DMS 273 (cell line): Measurements from ENCODE around the gene KRTAP4-9.
"Not testable (repeated sequence)": the region's sequence is repeated elsewhere in the genome, so short reads cannot be mapped to it uniquely, and the experiment has no call there.

ENCODE experiments used
- DNase-seq: peaks from one replicate; lab custom pipeline; 2025; ENCODE audit not compliant: unreplicated experiment; lab: John Stamatoyannopoulos, UW

KRTAP4-9 gene

DNA sequence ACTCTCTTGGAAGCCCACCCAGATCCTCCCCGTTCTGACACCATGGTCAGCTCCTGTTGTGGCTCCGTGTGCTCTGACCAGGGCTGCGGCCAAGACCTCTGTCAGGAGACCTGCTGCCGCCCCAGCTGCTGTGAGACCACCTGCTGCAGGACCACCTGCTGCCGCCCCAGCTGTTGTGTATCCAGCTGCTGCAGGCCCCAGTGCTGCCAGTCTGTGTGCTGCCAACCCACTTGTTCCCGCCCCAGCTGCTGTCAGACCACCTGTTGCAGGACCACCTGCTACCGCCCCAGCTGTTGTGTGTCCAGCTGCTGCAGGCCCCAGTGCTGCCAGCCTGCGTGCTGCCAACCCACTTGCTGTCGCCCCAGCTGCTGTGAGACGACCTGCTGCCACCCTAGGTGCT, at the start of gene KRTAP4-9:
Gene KRTAP4-9, plus strand, starts transcription at position 43 of the 400 bp plus-strand sequence. Its CDS starts 0 bp downstream, at position 43.
- DNase-seq, result not testable (repeated sequence)

GRCh38 chr17:41057547-41057946, 47.6 kb upstream of the KRTAP4-9 start:
- DNase-seq, result no peak

- no peak for DNase-seq
These were observed 46.4 kb upstream of the KRTAP4-9 start for GRCh38 chr17:41058741-41059140.

DNA sequence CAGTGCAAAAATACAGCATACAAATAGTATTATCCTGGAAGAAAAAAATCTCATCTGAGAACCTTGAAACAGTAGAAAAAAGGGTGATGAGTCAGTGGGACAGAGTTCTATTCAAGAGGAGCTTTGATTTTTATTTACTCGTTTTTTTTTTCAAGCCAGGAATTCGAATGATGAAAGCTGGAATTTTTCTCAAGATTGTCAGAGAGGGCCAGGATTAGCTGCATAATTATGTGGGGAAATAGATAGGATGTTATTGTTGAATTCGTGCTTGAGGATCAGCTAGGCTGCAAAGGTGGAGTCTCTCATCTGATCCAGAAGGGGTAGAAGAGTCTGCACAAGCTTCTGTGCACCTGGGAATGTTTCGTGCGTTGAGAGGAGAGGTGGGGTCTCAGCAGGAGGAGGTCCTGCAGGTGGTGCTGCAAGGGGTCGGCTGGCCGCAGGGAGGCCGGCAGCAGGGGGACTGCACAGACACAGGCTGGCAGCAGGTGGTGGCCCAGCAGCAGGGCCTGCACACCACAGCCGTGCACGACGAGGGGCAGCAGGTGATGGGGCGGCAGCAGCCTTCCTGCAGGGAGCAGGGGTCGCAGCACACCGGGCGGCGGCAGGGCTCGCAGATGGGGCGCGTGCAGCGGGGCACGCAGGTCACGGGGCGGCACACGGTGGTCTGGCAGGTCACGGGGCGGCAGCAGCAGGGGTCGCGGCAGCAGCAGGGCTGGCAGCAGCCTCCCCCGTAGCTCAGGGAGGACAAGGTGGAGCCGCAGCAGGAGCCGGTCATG, 45.7 kb upstream of the KRTAP4-9 start:
- DNase-seq, result not testable (repeated sequence)

- no peak for DNase-seq
These were observed 45.1 kb upstream of the KRTAP4-9 start, which contains the start of gene KRTAP2-3 for GRCh38 chr17:41060052-41060604. Gene KRTAP2-3, minus strand, starts transcription at chr17:41060114. Its CDS starts 64 bp downstream, at chr17:41060050.

DNA sequence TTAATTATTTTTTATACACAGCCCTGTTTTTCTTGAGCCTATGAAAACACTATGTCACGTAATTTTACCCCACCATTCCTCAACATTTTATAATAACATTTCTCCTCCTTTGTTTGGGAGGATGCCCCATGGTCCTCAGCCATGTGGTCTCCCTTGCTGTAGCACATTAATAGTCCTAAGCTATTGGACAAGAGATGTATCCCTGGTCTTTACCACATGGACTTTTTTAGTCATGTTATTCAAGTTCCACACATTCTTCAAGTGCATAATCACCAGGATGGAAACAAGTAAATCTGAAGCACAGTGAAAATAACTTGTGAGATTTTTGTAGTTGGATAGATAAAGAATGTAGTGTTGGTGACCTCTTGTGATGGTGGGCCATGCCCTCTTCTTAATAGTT, 43.2 kb upstream of the KRTAP4-9 start:
- no peak for DNase-seq

- DNase-seq, result no peak
These were observed 41.7 kb upstream of the KRTAP4-9 start for GRCh38 chr17:41063449-41063848.

- DNase-seq, result no peak
These were observed 40.9 kb upstream of the KRTAP4-9 start for GRCh38 chr17:41064301-41064700.

GRCh38 chr17:41065016-41065689, 40.0 kb upstream of the KRTAP4-9 start:
- not testable (repeated sequence) for DNase-seq

GRCh38 chr17:41065829-41066624, 39.2 kb upstream of the KRTAP4-9 start, which contains the start of gene KRTAP2-4:
Gene KRTAP2-4, minus strand, starts transcription at chr17:41065879. Its CDS starts 34 bp downstream, at chr17:41065845.
- DNase-seq, result no peak

GRCh38 chr17:41067281-41067680, 37.9 kb upstream of the KRTAP4-9 start:
- DNase-seq, result no peak

DNA sequence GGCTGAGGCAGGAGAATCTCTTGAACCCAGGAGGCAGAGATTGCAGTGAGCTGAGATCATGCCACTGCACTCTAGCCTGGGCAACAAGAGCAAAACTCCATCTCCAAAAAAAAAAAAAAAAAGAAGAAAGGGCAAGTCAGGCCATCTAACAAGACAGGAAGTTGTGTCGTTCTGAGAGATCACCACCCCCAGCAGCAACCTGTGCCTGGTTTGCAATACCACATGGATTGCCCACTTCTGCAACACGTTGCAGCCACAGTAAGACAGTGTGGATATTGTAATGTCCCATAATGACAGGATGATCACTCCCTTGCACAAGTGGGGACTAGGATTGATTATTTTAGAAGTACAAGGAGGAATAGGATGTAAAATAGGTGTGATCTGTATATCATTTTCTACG, 36.2 kb upstream of the KRTAP4-9 start:
- no peak for DNase-seq

DNA sequence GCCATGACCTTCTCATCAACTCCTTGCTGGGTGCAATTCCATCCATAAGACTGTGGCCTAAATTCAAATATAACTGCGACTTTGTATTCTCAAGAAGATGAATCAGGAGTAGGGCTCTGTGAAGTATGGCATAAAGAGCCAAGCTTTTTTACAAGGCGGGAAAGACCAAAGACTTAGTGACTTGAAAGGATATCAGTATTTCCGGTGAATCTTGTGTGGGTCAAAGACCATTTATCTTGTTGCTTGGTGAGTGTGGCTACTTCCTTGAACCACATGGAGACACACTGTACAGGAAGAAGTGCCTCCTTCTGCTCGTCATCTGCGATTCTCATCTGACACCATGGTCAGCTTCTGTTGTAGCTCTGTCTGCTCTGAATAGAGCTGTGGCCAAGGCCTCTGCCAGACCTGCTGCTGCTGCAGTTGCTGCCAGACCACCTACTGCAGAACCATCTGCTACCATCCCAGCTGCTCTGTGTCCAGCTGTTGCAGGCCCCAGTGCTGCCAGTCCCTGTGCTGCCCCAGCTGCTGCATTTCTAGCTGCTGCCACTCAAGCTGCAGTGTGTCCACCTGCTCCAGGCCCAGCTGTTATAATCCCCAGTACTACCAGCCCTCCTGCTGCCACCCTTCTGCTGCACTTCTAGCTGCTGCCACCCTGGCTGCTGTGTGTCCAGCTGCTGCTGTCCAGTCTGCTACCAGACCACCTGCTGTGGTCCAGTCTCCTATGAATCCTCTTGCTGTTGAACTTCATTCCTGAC, 33.4 kb upstream of the KRTAP4-9 start:
- DNase-seq, result peak; percentile 70

DNA sequence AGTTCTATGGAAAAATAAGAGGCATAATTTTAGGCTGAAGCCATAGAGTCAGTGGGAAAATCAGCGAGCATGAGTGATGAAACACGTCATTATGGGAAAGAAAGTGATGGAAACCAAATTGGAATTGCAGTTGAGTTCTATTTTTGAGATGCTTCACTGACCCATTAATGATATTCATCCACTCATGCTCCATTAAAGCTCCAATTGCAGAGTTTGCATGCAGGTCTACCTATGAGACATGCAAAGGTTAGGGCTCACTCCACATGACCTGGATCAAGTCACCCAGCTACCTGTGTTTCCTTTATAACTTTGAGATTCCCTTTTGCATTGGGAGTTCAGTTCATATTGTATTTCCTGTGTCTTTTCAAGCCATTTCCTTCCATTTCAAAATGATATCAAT, 31.5 kb upstream of the KRTAP4-9 start:
- no peak for DNase-seq

DNA sequence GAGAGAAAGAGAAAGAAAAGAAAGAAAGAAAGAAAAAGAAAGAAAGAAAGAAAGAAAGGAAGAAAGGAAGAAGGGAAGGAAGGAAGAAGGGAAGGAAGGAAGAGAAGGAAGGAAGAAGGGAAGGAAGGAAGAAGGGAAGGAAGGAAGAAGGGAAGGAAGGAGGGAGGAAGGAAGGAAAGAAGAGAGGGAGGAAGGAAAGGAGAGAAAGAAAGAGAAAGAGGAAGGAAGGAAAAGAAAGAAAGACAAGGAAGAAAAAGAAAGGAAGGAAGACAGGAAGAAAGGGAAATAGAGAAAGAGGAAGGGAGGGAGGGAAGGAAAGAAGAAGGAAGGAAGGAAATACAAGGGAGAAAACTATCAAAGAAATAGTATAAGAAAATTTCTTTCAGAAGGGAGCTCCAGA, 28.4 kb upstream of the KRTAP4-9 start:
- no peak for DNase-seq

DNA sequence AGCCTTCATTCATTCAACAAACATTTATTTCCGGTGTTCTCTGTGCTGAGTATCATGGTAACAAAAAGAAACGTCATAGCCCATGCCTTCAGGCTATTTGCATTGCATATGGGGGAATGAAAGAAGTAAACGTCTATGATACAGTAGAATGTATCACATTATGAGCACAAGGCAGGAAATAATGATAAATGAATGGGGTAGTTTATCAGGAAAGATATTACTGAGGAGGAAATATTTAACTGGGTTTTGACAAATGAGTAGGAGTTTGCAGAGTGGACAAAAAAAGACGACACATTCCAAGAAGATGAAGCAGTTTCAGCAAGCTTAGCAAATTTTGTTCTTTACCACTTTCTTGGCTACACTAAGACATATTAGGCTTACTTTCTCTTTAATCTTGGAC, 22.6 kb upstream of the KRTAP4-9 start:
- no peak for DNase-seq

DNA sequence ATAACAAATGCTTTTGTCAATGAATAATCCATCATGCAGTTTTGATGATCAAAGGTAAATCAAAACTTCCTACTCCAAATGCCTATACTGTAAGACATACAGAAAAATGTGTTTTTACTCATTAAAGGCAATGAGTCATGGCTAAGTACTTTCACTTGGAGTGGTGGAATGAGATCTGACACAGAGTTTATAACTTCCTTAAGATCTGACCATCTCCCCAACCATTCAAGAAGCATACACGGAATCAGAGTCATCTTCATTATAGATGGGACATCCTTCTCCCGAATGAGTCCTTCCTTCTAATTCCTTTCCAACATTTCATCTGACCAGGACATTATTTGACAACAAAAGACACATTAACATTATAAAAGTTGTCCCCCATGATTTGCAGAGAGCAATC, 21.8 kb upstream of the KRTAP4-9 start:
- not testable (repeated sequence) for DNase-seq

DNA sequence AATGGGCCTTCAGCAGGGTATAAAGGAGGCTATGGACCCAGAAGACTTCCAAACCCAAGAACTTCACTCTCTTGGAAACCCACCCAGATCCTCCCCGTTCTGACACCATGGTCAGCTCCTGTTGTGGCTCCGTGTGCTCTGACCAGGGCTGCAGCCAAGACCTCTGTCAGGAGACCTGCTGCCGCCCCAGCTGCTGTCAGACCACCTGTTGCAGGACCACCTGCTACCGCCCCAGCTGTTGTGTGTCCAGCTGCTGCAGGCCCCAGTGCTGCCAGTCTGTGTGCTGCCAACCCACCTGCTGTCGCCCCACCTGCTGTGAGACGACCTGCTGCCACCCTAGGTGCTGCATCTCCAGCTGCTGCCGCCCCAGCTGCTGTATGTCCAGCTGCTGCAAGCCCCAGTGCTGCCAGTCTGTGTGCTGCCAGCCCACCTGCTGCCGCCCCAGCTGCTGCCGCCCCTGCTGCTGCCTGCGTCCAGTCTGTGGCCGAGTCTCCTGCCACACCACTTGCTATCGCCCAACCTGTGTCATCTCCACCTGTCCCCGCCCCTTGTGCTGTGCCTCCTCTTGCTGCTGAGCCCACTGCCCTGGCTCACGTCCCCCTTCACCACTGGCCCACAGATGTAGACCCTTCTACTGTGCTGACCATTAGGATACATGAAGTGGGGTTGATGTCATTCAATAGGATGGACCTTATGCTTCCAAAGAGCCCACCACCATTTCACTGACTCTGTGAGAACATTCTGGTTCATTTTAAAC, 20.9 kb upstream of the KRTAP4-9 start, which contains the start of gene KRTAP4-7:
Gene KRTAP4-7, plus strand, starts transcription at position 51 of the 757 bp plus-strand sequence. Its CDS starts 57 bp downstream, at position 108.
- DNase-seq, result not testable (repeated sequence)

DNA sequence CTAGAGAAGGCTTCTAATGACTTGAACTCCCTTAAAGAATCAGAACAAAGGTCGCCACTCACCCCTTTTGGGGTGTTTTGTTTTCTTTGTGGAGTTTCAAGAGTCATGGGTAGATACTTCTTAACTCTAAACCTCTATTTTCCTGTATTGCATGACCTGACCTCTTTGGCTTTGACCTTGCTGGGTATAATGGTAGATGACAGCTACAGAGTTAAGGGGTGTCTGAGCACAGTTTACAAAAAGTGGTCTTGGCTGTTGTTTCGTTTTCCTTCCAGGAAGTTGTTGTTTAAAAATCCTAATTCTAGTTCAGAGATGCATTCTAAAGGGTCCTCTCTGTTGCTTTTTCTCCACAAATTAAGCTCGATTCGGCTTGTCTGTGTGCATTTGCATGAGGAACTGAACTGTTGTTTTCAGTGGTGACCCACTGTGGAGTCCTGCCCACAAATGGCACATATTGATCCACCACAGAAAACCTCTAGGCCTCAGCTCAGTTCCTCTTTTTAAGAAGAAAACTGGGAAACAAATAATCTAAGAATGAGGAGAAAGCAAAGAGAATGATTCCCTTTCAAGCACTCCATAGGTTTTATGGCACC, 16.3 kb upstream of the KRTAP4-9 start:
- not testable (repeated sequence) for DNase-seq
